Ishikawa (cell line): ENCODE measurements around the gene SHISAL1.

Source experiments
- FOXM1 ChIP-seq: IDR thresholded peaks from 2 replicates; pipeline ENCODE4 v1.6.1; 2012; ENCODE audit warnings: low read depth, borderline replicate concordance
- RAD21 ChIP-seq: IDR thresholded peaks from 2 replicates; pipeline ENCODE4 v1.6.1; 2012; ENCODE audit warnings: low read depth
- TAF1 ChIP-seq: IDR thresholded peaks from 2 replicates; pipeline ENCODE4 v1.6.1; 2012; ENCODE audit warnings: low read depth, mild to moderate bottlenecking
- TCF12 ChIP-seq: IDR thresholded peaks from 2 replicates; pipeline ENCODE4 v1.6.1; 2012; ENCODE audit warnings: low read depth
- TF ChIP-seq, protein P1 (sequence below): IDR thresholded peaks from 2 replicates; pipeline ENCODE4 v1.6.1; 2012

GRCh38 chr22:44288913-44289312 lies 23.8 kb downstream of the SHISAL1 start:
- TF ChIP-seq, protein P1, sequence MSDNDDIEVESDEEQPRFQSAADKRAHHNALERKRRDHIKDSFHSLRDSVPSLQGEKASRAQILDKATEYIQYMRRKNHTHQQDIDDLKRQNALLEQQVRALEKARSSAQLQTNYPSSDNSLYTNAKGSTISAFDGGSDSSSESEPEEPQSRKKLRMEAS: no peak
- TF ChIP-seq TAF1 (no peak), TCF12 (no peak), FOXM1 (no peak), RAD21 (no peak)
